NCI-H510A treated with DMSO at 0.1 percent for 48 hours (cell line): ENCODE results near the gene IL26.
A peak's percentile ranks its signal among the peaks of the same experiment; 100 is the strongest.
"Not testable (repeated sequence)": the region's sequence is repeated elsewhere in the genome, so short reads cannot be mapped to it uniquely, and the experiment has no call there.

Experiments
- DNase-seq: peaks from one replicate; lab custom pipeline; 2025; lab: John Stamatoyannopoulos, UW

IL26 gene

GRCh38 chr12:68198507-68199086, 27.0 kb downstream of the IL26 start:
- DNase-seq, result no peak

GRCh38 chr12:68190301-68190700, 35.3 kb downstream of the IL26 start:
- DNase-seq, result no peak

GRCh38 chr12:68189821-68190242, 35.8 kb downstream of the IL26 start:
- no peak for DNase-seq

- no peak for DNase-seq
Measured at GRCh38 chr12:68185598-68185997, 40.0 kb downstream of the IL26 start.

- no peak for DNase-seq
Measured at GRCh38 chr12:68180792-68181744, 44.5 kb downstream of the IL26 start.

- no peak for DNase-seq
Measured at GRCh38 chr12:68178774-68179439, 46.7 kb downstream of the IL26 start.

GRCh38 chr12:68178184-68178583, 47.4 kb downstream of the IL26 start:
- no peak for DNase-seq

GRCh38 chr12:68177562-68177961, 48.0 kb downstream of the IL26 start:
- DNase-seq, result no peak

- DNase-seq, result peak; percentile 67
Measured at GRCh38 chr12:68176257-68176656, 49.4 kb downstream of the IL26 start.

GRCh38 chr12:68175557-68176061, 50.0 kb downstream of the IL26 start:
- peak; percentile 58 for DNase-seq

GRCh38 chr12:68174761-68175160, 50.8 kb downstream of the IL26 start:
- DNase-seq, result not testable (repeated sequence)

- no peak for DNase-seq
Measured at GRCh38 chr12:68173792-68174191, 51.8 kb downstream of the IL26 start.

GRCh38 chr12:68170726-68171125, 54.9 kb downstream of the IL26 start:
- no peak for DNase-seq

- DNase-seq, result no peak
Measured at GRCh38 chr12:68169213-68169889, 56.3 kb downstream of the IL26 start.

- DNase-seq, result no peak
Measured at GRCh38 chr12:68166317-68166831, 59.2 kb downstream of the IL26 start.

- DNase-seq, result no peak
Measured at GRCh38 chr12:68163560-68164081, 62.0 kb downstream of the IL26 start.

- DNase-seq, result no peak
Measured at GRCh38 chr12:68162374-68162773, 63.2 kb downstream of the IL26 start.

- no peak for DNase-seq
Measured at GRCh38 chr12:68159681-68160304, 65.8 kb downstream of the IL26 start, which contains the start of gene IFNG. Gene IFNG (minus strand): TSS chr12:68159740. CDS start chr12:68159615, 125 bp downstream.

- no peak for DNase-seq
Measured at GRCh38 chr12:68158432-68158831, 67.2 kb downstream of the IL26 start.

- no peak for DNase-seq
Measured at GRCh38 chr12:68157380-68157779, 68.2 kb downstream of the IL26 start.

GRCh38 chr12:68156636-68157035, 69.0 kb downstream of the IL26 start:
- DNase-seq, result no peak
